Neuron (in vitro differentiated cells): ENCODE measurements around the gene GRIN2B.

Experiments used
- H2AFZ ChIP-seq: one replicate; pipeline ENCODE4 v1.6.1; 2013; ENCODE audit warnings: low read depth, mild to moderate bottlenecking, inconsistent platforms, low read length, moderate library complexity
- H3K27me3 ChIP-seq: one replicate; pipeline ENCODE4 v1.6.1; 2013; ENCODE audit warnings: low read length; ENCODE audit not compliant: insufficient read depth
- H3K36me3 ChIP-seq: one replicate; pipeline ENCODE4 v1.6.1; 2013; ENCODE audit warnings: low read length; ENCODE audit not compliant: insufficient read depth
- H3K4me1 ChIP-seq: one replicate; pipeline ENCODE4 v1.6.1; 2013; ENCODE audit warnings: low read length; ENCODE audit not compliant: insufficient read depth
- H3K4me3 ChIP-seq: 2 replicates; pipeline ENCODE4 v1.5.1; 2013; ENCODE audit warnings: mild to moderate bottlenecking, low read length, moderate library complexity
- H3K9me3 ChIP-seq: one replicate; pipeline ENCODE4 v1.6.1; 2013; ENCODE audit warnings: low read length

The GRIN2B gene

DNA sequence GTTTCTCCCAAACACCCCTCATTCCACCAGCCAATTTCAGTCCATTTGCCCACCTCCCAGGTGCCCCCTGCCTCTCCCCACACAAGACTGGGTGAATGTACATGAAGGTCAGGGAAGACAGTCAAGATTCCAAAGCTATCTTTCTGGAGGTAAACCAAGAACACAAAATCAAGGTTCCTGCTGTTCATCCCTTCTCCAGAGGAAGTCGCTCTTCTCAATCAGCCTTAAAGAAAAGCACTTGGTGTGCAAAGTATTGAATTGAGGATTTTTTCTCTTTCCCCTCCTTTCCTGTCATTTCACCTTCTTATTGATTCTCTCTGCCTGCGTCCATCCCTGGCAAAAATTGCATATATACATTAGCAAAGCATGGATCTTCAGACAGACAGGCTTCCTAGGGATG, 4.5 kb downstream of the GRIN2B start:
- Histone ChIP-seq H3K4me3 (no peak overlapping the region), H3K4me1 (peaks cover 58% of the 10 kb centered on the region), H3K27me3 (no peaks in the 10 kb centered on the region), H3K9me3 (peaks cover 1% of the 10 kb centered on the region), H2AFZ (no peak overlapping the region), H3K36me3 (peaks cover 29% of the 10 kb centered on the region)

GRCh38 chr12:13976028-13976584, 5.3 kb downstream of the GRIN2B start:
- H3K36me3 ChIP-seq: peaks cover 32% of the 10 kb centered on the region
- peaks cover 58% of the 10 kb centered on the region for H3K4me1 ChIP-seq
- no peaks in the 10 kb centered on the region for H3K27me3 ChIP-seq
- peaks cover 1% of the 10 kb centered on the region for H3K9me3 ChIP-seq
- no peak overlapping the region for H2AFZ ChIP-seq
- H3K4me3 ChIP-seq: no peak overlapping the region

DNA sequence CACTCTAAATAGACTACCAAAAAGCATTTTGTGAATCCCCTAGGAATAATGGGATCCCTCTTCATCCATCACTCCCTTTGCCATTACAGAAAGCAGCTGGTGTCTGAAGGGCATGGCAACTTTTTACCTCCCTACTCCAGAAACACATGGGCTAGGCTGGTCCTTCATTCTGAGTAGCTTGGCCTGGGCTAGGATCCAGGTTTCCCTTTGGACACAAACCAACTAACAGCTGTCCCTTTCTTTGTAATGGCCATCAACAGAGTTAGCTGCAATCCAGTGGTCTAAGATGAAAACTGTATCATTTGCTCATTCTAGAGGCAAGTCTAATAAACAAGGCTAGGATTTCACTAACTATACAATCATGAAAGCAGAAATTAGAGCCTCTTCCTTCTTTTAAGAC, 7.4 kb downstream of the GRIN2B start:
- Histone ChIP-seq H3K9me3 (peaks cover 1% of the 10 kb centered on the region), H3K4me3 (no peak overlapping the region), H3K4me1 (peaks cover 44% of the 10 kb centered on the region), H3K27me3 (no peaks in the 10 kb centered on the region), H3K36me3 (peaks cover 41% of the 10 kb centered on the region), H2AFZ (no peak overlapping the region)

DNA sequence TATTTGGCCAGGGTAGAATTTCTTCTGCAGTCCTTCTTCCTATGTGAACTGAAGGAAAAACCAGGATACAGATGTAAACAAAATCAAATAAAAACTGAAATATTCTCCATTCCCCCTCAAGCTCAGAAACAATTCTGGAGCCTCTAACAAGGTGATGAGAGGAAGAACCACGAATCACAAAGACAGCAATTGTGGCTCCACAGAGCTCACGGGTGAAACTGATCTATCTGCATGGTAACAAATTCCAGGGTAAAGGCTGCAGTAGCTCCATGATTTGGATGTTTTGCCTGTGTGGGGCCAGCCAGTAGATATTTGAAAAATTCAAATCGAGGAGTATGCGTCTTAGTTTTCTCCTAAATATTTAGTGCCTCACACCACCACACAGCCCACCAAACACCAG, 10.6 kb downstream of the GRIN2B start:
- Histone ChIP-seq H3K36me3 (peaks cover 60% of the 10 kb centered on the region), H2AFZ (no peak overlapping the region), H3K9me3 (peaks cover 1% of the 10 kb centered on the region), H3K27me3 (no peaks in the 10 kb centered on the region), H3K4me3 (no peak overlapping the region), H3K4me1 (peaks cover 14% of the 10 kb centered on the region)

- peaks cover 64% of the 10 kb centered on the region for H3K36me3 ChIP-seq
- no peak overlapping the region for H3K4me3 ChIP-seq
- no peaks in the 10 kb centered on the region for H3K27me3 ChIP-seq
- no peak overlapping the region for H2AFZ ChIP-seq
- peaks cover under 1% of the 10 kb centered on the region for H3K9me3 ChIP-seq
- H3K4me1 ChIP-seq: no peaks in the 10 kb centered on the region
These were observed 13.1 kb downstream of the GRIN2B start for GRCh38 chr12:13968281-13968680.

- Histone ChIP-seq H3K27me3 (no peaks in the 10 kb centered on the region), H3K36me3 (peaks cover 47% of the 10 kb centered on the region), H2AFZ (no peak overlapping the region), H3K9me3 (no peaks in the 10 kb centered on the region), H3K4me3 (no peak overlapping the region), H3K4me1 (peaks cover 11% of the 10 kb centered on the region)
These were observed 16.7 kb downstream of the GRIN2B start for GRCh38 chr12:13964666-13965065.

DNA sequence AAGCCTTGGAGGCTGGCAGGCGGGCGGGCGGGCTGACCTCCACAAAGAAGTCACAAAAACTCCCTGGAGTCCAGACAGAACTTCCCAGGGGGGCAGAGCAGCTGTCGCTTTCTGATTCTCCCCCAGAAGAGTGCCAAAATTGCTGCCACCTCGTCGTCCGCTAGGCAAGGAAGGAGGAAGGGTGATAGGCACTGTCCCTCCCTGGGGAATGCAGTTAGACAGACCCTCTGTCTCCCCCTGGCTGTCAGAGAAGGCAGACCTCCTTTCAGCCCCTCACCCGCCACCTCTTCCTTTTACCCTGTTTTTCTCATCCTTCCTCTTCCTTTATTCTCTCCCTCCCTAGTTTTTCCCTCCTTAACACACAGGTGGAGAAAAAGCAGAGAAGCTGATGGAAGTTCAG, 18.7 kb downstream of the GRIN2B start:
- no peak overlapping the region for H2AFZ ChIP-seq
- H3K9me3 ChIP-seq: no peaks in the 10 kb centered on the region
- no peaks in the 10 kb centered on the region for H3K27me3 ChIP-seq
- H3K36me3 ChIP-seq: peaks cover 45% of the 10 kb centered on the region
- peaks cover 13% of the 10 kb centered on the region for H3K4me1 ChIP-seq
- H3K4me3 ChIP-seq: no peak overlapping the region

DNA sequence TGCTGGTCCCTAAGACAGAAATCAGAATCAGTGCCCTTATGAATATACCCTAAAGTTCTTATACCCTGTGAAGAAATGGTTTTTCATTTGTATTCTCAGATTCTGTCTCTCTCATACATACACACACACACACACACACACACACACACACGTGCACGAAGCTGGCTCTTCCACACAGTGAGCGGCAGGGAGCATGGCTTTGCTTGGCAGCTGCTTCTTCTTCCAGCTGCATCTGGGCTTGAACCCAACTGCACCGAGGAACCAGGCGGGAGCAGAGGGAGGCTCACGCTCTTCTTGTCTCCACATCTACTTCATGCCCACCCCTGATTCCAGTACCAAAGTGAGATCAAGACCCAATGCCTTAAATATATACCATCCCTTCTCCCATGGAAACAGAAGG, 19.4 kb downstream of the GRIN2B start:
- Histone ChIP-seq H3K9me3 (no peaks in the 10 kb centered on the region), H3K4me3 (no peak overlapping the region), H3K27me3 (no peaks in the 10 kb centered on the region), H3K4me1 (peaks cover 13% of the 10 kb centered on the region), H3K36me3 (peaks cover 40% of the 10 kb centered on the region), H2AFZ (no peak overlapping the region)

DNA sequence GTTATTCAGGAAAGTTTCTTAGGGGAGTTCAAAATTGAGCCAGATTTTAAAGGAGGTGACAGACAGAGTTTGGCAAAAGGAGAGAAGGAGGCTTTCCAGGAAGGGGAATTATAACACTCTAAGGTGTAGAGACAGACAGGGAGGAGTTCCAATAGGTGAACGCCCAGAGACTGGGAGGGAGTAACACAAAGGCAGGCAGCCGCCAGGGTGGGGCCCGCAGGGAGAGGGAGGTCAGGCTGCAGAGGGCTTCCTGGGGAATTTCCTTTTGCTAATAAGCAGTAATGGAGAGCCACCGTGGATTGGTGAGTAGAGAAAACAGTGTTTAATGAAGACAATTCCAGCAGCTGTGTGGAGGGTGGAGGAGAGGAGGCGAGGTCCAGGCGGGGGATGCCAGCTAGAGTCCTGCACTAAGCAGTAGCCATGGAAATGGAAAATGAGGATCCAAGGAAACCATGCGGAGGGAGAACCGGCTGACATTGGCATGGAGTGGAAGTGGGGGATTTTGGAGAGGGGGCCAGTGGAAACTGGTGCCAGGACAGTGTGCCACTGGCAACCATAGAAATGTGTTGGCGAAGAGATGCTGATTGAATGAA, 22.2 kb downstream of the GRIN2B start:
- H3K9me3 ChIP-seq: no peaks in the 10 kb centered on the region
- H3K27me3 ChIP-seq: no peaks in the 10 kb centered on the region
- H3K4me3 ChIP-seq: no peak overlapping the region
- peaks cover 26% of the 10 kb centered on the region for H3K36me3 ChIP-seq
- peaks cover 13% of the 10 kb centered on the region for H3K4me1 ChIP-seq
- no peak overlapping the region for H2AFZ ChIP-seq

GRCh38 chr12:13957576-13957975, 23.8 kb downstream of the GRIN2B start:
- no peak overlapping the region for H2AFZ ChIP-seq
- H3K4me1 ChIP-seq: peaks cover 13% of the 10 kb centered on the region
- H3K27me3 ChIP-seq: no peaks in the 10 kb centered on the region
- H3K36me3 ChIP-seq: peaks cover 19% of the 10 kb centered on the region
- no peak overlapping the region for H3K4me3 ChIP-seq
- peaks cover 5% of the 10 kb centered on the region for H3K9me3 ChIP-seq

GRCh38 chr12:13956060-13956590, 25.3 kb downstream of the GRIN2B start:
- H3K27me3 ChIP-seq: no peaks in the 10 kb centered on the region
- no peak overlapping the region for H2AFZ ChIP-seq
- H3K4me1 ChIP-seq: peaks cover 16% of the 10 kb centered on the region
- peaks cover 5% of the 10 kb centered on the region for H3K9me3 ChIP-seq
- no peak overlapping the region for H3K4me3 ChIP-seq
- peaks cover 17% of the 10 kb centered on the region for H3K36me3 ChIP-seq

DNA sequence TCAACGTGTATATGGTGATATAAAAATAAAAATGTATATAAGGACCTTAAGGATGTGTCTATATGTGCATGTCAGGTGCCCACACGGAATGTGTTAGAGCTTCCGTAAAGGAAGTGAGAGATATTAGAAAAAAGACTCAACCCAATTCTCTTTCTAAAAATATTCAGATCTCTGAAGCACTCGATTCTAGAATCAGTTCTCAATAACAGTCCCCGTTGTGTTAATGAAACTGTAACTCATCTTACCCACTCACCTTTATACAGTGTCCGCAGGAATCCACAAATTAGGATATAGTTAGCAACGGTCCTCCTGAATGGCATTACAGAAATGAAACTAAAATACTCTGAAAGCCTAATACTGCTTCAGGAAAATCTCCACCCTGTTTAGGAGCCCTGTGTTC, 29.3 kb downstream of the GRIN2B start:
- Histone ChIP-seq H3K4me1 (peaks cover 18% of the 10 kb centered on the region), H2AFZ (no peak overlapping the region), H3K36me3 (peaks cover 13% of the 10 kb centered on the region), H3K27me3 (no peaks in the 10 kb centered on the region), H3K9me3 (peaks cover 5% of the 10 kb centered on the region), H3K4me3 (no peak overlapping the region)

- no peak overlapping the region for H2AFZ ChIP-seq
These were observed 30.9 kb downstream of the GRIN2B start for GRCh38 chr12:13950502-13950901.

DNA sequence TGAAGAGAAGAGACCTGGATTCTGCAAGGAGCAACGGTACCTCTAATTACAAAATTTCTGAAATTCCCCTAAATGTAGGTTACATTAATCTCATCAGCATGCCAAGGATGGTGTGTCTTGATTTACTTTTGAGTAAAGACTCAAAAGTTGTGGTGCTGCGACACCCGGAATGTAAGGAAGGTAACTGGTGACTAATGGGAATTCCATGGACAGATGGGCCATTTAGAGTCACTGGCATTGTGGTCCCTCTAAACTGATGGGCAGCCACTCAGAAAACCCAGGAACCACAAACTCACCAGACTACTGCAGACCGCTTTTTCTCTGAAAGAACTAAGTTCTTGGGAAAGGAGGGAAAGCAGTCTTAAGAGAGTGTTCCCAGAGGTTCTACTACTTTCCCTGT, 32.8 kb downstream of the GRIN2B start:
- Histone ChIP-seq H3K4me1 (peaks cover 22% of the 10 kb centered on the region), H2AFZ (no peak overlapping the region), H3K9me3 (peaks cover 5% of the 10 kb centered on the region), H3K4me3 (no peak overlapping the region), H3K27me3 (no peaks in the 10 kb centered on the region), H3K36me3 (peaks cover 14% of the 10 kb centered on the region)

More at GRCh38 chr12:13950502-13950901, 30.9 kb downstream of the GRIN2B start:
- H3K4me3 ChIP-seq: no peak overlapping the region
- H3K9me3 ChIP-seq: peaks cover 5% of the 10 kb centered on the region
- no peaks in the 10 kb centered on the region for H3K27me3 ChIP-seq
- H3K36me3 ChIP-seq: peaks cover 9% of the 10 kb centered on the region
- peaks cover 22% of the 10 kb centered on the region for H3K4me1 ChIP-seq
